Activated naive CD4-positive, alpha-beta T cell treated with anti-CD3 and anti-CD28 coated beads, Interleukin-2, amount 50 U/mL, for 24 hours (primary cell): ENCODE measurements around the gene TNN.

Experiments
- H3K27ac Mint-ChIP-seq: one replicate; pipeline ENCODE4 v1.8.0; 2021; ENCODE audit warnings: mild to moderate bottlenecking, mixed read lengths
- H3K27me3 Mint-ChIP-seq: one replicate; pipeline ENCODE4 v1.8.0; 2021; ENCODE audit warnings: mixed read lengths
- H3K36me3 Mint-ChIP-seq: one replicate; pipeline ENCODE4 v1.8.0; 2021; ENCODE audit warnings: mixed read lengths
- H3K4me1 Mint-ChIP-seq: one replicate; pipeline ENCODE4 v1.8.0; 2021; ENCODE audit warnings: mixed read lengths
- H3K4me3 Mint-ChIP-seq: one replicate; pipeline ENCODE4 v1.8.0; 2021; ENCODE audit warnings: mild to moderate bottlenecking, mixed read lengths
- H3K9me3 Mint-ChIP-seq: one replicate; pipeline ENCODE4 v1.8.0; 2021; ENCODE audit warnings: mixed read lengths

The TNN gene

DNA sequence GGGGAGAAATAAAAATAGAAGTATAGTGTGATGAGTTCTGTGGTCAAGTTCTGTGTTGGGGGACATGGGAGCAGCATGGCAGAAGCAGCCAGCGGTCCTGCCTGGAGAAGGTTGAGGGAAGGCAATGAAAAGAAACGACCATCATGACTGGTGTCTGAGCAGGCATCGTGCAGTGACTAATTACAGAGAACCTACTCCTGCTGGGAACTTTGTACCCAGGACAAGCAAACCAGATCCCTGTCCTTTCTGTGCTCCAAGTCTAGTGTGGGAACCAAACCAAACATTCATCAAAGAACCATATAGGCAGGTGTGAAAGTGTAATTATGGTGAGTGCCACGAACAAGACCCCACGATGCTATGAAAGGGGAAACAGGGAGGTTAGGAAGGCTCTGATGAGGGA lies 99.1 kb downstream of the TNN start:
- H3K4me1 Mint-ChIP-seq: peaks cover 39% of the 10 kb centered on the region
- no peaks in the 10 kb centered on the region for H3K27me3 Mint-ChIP-seq
- H3K9me3 Mint-ChIP-seq: no peaks in the 10 kb centered on the region
- H3K27ac Mint-ChIP-seq: peak overlapping the region; percentile 79
- H3K36me3 Mint-ChIP-seq: peaks cover 1% of the 10 kb centered on the region
- no peak overlapping the region for H3K4me3 Mint-ChIP-seq

DNA sequence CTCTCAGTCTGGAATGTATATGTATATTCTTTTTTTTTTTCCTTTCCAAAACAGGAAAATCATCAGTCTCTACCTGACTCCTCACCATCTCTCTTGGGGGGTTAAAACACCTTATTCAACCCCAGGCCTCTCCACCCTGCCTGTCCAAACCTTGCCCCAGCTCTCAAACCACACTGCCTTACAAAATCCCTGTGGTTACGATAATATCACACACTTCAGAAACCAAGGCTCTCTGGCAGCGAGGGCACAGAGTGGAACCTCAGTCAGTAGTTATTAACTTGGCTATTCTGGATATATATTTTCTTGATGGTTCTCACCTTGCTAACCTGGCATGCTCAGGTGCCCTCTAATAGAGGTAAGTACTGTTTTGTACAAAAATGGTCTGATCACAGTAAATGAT lies 100.2 kb downstream of the TNN start:
- H3K27ac Mint-ChIP-seq: no peak overlapping the region
- H3K4me1 Mint-ChIP-seq: peaks cover 43% of the 10 kb centered on the region
- H3K4me3 Mint-ChIP-seq: no peak overlapping the region
- H3K36me3 Mint-ChIP-seq: peaks cover 4% of the 10 kb centered on the region
- no peaks in the 10 kb centered on the region for H3K9me3 Mint-ChIP-seq
- no peaks in the 10 kb centered on the region for H3K27me3 Mint-ChIP-seq

DNA sequence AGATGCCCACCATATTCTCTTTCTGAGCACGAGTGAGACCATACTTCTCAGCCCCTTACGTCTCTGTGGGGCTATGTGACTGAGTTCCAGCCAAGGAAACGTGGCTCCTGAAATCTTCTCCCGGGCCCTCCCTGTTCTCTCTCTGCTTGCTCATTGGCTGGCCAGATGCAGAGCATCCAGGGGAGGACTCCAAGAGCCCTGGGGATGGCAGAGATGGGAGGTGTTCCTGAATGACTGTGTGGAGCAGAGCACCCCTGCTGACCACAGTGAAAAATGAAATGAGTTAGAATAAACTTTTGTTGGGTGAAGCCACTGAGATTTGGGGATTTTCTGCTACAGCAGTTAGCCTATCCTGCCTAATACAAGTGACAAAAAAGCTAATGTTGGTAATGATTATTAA lies 101.1 kb downstream of the TNN start:
- H3K9me3 Mint-ChIP-seq: no peaks in the 10 kb centered on the region
- peaks cover 46% of the 10 kb centered on the region for H3K4me1 Mint-ChIP-seq
- H3K27ac Mint-ChIP-seq: peak overlapping the region; percentile 26
- no peak overlapping the region for H3K4me3 Mint-ChIP-seq
- no peaks in the 10 kb centered on the region for H3K27me3 Mint-ChIP-seq
- H3K36me3 Mint-ChIP-seq: peaks cover 4% of the 10 kb centered on the region

DNA sequence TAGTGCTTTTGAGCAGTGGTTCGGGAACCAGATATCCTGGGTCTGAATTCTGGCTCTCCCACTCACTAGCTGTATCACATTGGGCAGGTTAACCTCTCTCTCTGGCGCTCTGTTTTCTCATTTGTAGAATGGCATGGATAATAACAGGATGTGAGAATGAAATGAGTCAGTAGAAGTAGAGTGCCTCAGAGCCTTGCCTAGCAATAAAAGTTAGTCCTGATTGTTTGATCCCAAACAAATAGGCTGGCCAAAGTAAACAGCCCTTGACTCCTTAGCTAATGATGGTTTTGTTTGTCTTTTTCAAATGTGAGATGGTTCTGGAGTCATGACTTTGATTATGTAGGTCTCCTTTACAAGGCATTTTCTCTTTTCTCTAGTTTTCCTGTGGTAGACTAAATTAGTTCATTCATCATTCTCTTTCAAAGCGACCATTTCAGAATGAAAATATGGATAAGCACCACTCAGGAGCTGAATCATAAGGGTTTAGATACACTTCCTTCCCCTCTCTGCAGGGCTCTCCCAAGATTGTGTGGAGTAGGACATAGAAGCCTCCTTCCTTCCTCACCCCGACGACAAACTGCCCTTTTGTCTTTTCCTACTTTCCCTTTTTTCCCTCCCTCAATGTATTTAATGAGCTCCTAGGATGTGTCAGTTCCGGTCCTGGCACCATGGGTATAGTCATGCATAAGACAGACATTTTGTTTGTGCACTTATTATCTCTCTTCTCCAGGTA lies 101.8 kb downstream of the TNN start:
- Mint-ChIP-seq H3K4me1 (peaks cover 46% of the 10 kb centered on the region), H3K9me3 (no peaks in the 10 kb centered on the region), H3K27me3 (no peaks in the 10 kb centered on the region), H3K27ac (no peak overlapping the region), H3K36me3 (peaks cover 4% of the 10 kb centered on the region), H3K4me3 (no peak overlapping the region)

DNA sequence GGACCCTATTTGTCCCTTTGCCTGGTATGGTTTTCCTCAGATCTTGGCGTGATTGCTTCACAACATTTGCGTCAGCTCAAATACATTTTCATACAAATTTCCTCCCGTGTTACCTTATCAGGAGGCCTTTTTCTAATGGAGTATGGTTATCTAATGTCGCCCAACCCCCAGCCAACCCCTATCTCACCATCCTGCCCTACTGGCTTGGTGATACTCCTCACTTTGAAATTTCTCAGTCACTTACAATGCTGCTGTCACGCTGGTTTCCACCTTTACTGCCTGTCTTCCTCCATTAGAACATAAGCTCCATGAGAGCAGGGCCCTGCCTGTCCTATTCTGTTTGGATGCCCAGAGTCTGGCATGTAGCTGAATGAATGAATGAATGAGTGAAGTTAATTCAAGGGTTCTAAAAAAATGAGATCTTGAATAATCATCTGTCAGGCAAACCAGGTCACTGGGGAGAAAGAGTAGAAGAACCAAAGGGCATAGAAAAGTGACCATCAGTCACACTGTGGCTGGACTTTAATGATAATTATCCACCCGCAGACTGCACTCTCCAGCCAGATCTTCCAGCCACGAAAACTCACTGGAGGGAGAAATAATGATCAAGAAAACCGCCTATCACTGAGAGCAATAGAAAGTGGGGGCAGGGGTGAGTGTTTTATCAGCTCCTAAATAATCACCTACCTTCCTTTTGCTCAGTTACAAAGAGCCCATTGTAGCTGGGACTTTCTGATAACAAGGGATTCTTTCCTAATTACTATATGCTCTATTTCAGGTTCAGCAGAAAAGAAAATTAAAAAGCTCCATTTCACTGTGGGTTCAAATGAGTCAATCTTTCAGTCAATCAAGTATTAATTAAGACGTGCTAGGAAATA lies 103.6 kb downstream of the TNN start:
- Mint-ChIP-seq H3K4me1 (peaks cover 54% of the 10 kb centered on the region), H3K27me3 (no peaks in the 10 kb centered on the region), H3K9me3 (no peaks in the 10 kb centered on the region), H3K36me3 (peaks cover 12% of the 10 kb centered on the region), H3K4me3 (no peak overlapping the region), H3K27ac (peak overlapping the region; percentile 60)

DNA sequence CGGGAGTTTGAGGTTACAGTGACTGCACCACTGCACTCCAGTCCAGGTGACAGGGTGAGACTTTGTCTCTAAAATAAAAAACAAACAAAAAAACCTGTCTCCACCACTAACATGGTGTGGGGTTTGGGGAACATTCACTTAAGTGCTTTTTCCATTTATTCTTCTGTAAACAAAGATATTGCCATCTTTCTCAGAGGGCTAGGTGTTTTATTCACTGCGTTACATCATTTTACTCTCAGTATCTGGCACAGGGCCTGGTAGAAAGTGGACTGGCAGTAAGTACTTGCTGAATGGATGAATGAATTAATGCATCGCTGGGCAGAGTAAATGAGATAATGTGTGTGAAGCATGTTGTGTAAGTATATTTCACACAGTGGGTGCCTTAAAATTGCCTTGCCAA lies 104.9 kb downstream of the TNN start:
- Mint-ChIP-seq H3K4me3 (no peak overlapping the region), H3K9me3 (no peaks in the 10 kb centered on the region), H3K4me1 (peaks cover 61% of the 10 kb centered on the region), H3K27me3 (no peaks in the 10 kb centered on the region), H3K36me3 (peaks cover 16% of the 10 kb centered on the region), H3K27ac (no peak overlapping the region)

DNA sequence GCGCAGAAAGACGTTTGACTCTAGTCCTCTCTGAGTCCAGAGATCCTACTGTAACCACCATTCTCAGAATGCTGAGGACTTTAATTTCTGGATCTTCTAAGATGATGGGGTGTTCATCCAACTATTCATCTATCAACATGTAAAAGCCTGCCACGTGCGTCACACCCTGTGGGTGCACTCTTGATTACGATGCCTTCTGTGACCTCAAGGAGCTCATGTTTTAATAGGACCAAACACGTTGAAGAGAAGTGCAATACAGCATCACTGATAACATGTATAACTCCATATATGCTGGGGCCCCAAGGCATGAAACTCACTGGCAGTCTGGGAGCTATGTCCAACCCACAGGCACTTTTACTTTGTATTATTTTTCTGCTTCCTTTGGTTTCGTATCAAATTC lies 105.9 kb downstream of the TNN start:
- Mint-ChIP-seq H3K27ac (no peak overlapping the region), H3K9me3 (no peaks in the 10 kb centered on the region), H3K4me3 (no peak overlapping the region), H3K4me1 (peaks cover 63% of the 10 kb centered on the region), H3K36me3 (peaks cover 19% of the 10 kb centered on the region), H3K27me3 (no peaks in the 10 kb centered on the region)

DNA sequence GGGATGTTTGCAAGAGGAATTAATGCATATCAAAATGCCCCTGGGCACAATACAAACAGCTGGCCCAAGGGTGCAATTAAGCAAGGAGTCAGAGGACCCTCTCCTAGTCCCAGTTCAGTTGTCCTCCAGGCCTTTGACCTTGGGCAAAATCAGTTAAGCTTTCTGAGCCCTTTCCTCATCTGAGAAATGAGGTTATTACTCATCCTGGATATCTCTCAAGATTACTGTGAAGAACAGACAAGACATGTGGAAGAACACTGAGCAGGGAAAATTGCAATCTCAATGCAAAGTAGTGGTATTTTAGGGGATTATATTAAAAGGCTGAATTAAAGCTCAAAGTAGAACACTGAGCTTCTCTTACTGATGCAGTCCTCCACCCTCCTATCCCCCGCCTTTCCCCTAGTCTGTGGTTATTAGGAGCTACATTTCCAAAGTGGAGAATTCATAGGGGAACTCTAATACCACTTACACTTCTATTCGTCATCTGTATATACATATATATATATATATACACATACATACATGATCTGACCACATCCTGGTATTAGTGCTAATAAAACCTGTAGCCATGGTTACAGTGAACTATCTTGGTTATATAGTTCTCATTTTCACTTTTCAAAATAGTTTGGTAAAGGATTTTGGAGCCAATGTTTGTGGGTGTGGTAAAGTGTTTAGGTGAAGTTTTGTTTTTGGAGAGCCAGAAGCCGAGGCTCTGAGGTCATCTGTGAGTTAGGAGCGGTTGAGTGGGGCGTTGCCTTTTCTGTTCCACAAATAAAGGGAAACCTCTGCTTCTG lies 106.9 kb downstream of the TNN start:
- peaks cover 21% of the 10 kb centered on the region for H3K36me3 Mint-ChIP-seq
- no peak overlapping the region for H3K4me3 Mint-ChIP-seq
- H3K4me1 Mint-ChIP-seq: peaks cover 63% of the 10 kb centered on the region
- H3K27ac Mint-ChIP-seq: no peak overlapping the region
- no peaks in the 10 kb centered on the region for H3K9me3 Mint-ChIP-seq
- no peaks in the 10 kb centered on the region for H3K27me3 Mint-ChIP-seq

DNA sequence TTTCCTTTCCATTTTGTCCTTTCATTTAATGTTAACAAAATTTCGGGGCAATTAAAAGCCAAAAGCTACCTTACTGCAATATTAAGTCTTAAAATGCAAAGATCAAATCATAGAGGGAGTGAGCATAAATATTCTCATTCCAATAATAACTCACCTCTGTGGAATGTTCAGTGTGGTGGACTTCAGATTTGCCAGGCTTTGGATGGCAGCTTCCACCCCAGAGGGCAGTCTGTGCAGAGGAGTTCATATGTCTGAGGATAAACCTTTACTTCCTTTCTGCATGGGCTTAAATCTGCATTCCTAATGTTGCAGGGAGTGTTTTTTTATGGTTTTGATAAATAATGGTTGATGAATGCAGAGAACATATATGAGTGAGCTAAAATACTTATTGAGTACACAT lies 108.6 kb downstream of the TNN start:
- peaks cover 27% of the 10 kb centered on the region for H3K36me3 Mint-ChIP-seq
- no peak overlapping the region for H3K27ac Mint-ChIP-seq
- H3K9me3 Mint-ChIP-seq: no peaks in the 10 kb centered on the region
- no peaks in the 10 kb centered on the region for H3K27me3 Mint-ChIP-seq
- H3K4me3 Mint-ChIP-seq: no peak overlapping the region
- peaks cover 59% of the 10 kb centered on the region for H3K4me1 Mint-ChIP-seq

DNA sequence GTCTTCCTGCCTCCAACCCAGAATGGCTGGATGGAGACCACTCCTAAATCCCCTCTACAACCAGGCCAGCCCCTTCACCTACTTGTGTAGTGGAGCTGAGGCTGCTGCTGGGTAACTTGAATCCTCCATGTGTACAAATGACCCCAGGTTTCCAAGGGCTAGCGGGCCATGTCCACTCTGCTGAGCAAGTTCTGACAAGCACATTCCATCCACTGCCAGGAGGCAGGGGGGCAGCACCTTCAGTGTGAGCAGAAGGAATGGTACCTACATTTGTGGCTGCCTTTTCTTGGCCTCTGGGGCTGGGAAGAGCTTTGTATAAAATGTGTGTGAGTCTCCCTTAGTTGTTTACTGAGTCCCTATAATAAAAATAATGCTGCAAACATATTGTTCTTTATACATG lies 110.4 kb downstream of the TNN start:
- H3K4me1 Mint-ChIP-seq: peaks cover 66% of the 10 kb centered on the region
- no peak overlapping the region for H3K4me3 Mint-ChIP-seq
- H3K36me3 Mint-ChIP-seq: peaks cover 32% of the 10 kb centered on the region
- no peak overlapping the region for H3K27ac Mint-ChIP-seq
- H3K27me3 Mint-ChIP-seq: no peaks in the 10 kb centered on the region
- no peaks in the 10 kb centered on the region for H3K9me3 Mint-ChIP-seq

DNA sequence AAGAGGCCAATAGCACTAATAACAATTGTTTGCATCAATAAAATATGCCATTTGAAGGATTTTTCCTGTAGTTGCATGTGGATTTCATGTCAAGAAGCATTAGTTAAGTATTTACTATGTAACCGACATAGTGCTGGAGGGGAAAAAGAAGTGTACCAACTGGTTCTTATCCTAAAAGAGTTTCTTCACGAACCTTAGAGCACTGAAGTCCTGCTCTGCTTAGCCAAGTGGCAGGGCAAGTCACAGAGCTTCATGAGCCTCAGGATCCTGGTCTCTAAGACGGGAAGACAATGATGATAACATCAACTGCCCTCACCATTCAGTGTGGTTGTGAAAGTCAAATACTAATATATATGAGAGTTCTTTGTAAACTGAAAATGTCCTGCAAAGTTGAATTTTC lies 110.8 kb downstream of the TNN start:
- H3K27ac Mint-ChIP-seq: no peak overlapping the region
- peaks cover 69% of the 10 kb centered on the region for H3K4me1 Mint-ChIP-seq
- H3K4me3 Mint-ChIP-seq: no peak overlapping the region
- H3K9me3 Mint-ChIP-seq: no peaks in the 10 kb centered on the region
- no peaks in the 10 kb centered on the region for H3K27me3 Mint-ChIP-seq
- peaks cover 32% of the 10 kb centered on the region for H3K36me3 Mint-ChIP-seq

DNA sequence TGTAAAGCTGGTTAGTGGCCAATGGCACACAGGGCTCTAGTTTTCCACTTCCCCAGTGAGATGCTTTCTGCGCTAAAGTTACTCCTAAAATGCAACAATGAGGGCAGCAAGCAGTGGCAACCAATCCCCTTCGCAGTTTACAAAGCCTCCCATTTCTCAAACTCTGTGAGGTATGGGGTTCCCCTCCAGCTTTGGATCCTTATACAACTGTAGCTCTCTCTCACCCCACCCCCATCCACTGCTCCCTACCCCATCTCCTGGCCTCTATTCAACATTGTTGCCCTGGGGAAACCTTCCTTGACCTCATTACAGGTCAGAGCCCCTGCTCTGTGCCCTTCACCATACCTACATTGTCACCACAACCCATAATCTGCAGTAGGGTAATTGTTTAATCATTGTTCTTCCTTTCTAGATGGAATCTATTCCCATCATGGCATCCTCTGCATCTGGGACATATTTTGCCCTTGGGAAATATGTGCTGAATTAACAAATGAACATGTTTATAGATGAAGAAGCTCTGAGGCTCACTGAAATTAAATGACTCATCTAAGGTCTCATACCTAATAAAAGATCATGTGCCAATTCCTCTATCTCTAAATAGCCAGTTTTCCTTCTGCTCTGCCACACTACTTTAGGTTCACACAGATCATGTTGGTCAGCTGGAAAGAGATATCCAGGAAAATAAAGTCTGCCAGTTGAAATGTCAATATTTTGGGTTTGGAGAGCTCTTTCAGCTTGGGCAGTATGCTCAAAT lies 112.4 kb downstream of the TNN start:
- no peak overlapping the region for H3K4me3 Mint-ChIP-seq
- H3K4me1 Mint-ChIP-seq: peaks cover 79% of the 10 kb centered on the region
- H3K36me3 Mint-ChIP-seq: peaks cover 33% of the 10 kb centered on the region
- H3K27me3 Mint-ChIP-seq: no peaks in the 10 kb centered on the region
- H3K9me3 Mint-ChIP-seq: no peaks in the 10 kb centered on the region
- H3K27ac Mint-ChIP-seq: peak overlapping the region; percentile 63

DNA sequence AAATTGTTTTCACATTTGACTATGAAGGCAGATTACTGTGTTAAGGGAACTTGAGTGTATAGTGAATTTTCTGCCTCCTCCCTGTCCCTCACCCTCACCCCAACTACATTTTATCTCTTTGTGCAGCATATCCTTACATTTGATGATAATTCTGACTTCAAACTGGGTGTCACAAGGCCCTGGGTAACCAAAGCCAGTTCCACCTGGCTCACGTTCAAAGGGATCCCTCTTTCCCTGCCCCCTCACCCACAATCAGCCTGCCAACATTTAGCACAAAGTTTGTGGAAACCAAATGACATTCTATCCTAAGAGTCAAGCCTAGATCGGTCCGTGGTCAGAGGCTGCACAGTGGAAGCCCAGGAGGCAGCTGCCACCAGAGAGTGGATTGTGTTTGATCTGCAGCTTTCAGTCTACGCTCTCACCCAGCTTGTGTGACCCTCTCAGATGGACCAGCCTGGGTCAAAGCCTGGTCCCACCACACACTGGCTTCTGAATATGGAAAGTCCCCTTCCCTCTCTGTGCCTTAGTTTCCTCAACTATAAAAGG lies 114.6 kb downstream of the TNN start:
- peaks cover 32% of the 10 kb centered on the region for H3K36me3 Mint-ChIP-seq
- no peaks in the 10 kb centered on the region for H3K27me3 Mint-ChIP-seq
- no peak overlapping the region for H3K4me3 Mint-ChIP-seq
- H3K4me1 Mint-ChIP-seq: peaks cover 93% of the 10 kb centered on the region
- H3K27ac Mint-ChIP-seq: peak overlapping the region; percentile 8
- no peaks in the 10 kb centered on the region for H3K9me3 Mint-ChIP-seq

DNA sequence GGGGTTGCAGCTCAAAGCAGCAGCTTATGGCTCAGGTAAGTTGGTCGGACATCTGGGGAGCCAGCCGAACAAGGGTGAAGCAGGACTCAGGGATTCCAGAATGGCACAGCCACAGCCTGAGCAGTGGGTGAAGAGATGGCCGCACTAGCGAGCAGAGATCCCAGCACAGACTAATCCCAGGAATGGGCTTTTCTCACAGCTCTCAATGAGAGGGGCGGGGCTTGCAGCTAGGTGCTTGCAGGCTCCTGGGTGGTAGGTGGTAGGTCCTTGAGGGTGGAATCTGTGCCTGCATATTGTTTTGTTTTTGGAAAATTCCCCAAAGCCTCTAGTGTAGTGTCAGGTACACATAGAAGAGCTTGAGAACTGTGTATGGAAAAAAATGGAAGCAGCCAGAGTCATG lies 116.0 kb downstream of the TNN start:
- peaks cover 27% of the 10 kb centered on the region for H3K36me3 Mint-ChIP-seq
- H3K27me3 Mint-ChIP-seq: no peaks in the 10 kb centered on the region
- H3K27ac Mint-ChIP-seq: no peak overlapping the region
- H3K9me3 Mint-ChIP-seq: no peaks in the 10 kb centered on the region
- no peak overlapping the region for H3K4me3 Mint-ChIP-seq
- peaks cover 95% of the 10 kb centered on the region for H3K4me1 Mint-ChIP-seq

DNA sequence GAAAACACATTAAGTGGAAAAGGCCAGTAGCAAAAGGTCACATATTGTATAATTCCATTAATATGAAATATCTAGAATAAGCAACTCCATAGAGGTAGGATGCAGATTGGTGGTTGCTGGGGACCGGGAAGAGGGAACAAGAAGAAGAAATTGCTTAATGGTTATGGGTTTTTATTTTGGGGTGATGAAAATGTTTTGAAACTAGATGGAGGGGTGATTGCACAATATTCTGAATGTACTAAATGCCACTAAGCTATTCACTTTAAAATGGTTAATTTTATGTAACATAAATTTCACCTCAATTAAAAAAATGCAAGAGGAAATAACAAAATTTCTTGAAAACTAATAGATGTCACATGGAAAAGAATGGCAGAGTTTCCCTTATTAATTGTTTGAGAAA lies 118.3 kb downstream of the TNN start:
- peaks cover 22% of the 10 kb centered on the region for H3K36me3 Mint-ChIP-seq
- H3K4me1 Mint-ChIP-seq: peaks cover 99% of the 10 kb centered on the region
- no peaks in the 10 kb centered on the region for H3K27me3 Mint-ChIP-seq
- no peak overlapping the region for H3K4me3 Mint-ChIP-seq
- no peak overlapping the region for H3K27ac Mint-ChIP-seq
- H3K9me3 Mint-ChIP-seq: no peaks in the 10 kb centered on the region
